ENCODE data around the gene HAPSTR1.

- TF ChIP-seq CTCF (optimal IDR thresholded peaks at IDR 0.05 in 1 of 3, IDR thresholded peaks at IDR 0.05 in 1 of 3, conservative IDR thresholded peaks at IDR 0.05 in 1 of 3; ENCODE audit: extremely low read depth in 1 of 3, insufficient read depth in 2 of 3, low read length in 3 of 3) = no peak
- no peak for TF ChIP-seq EZH2 (IDR thresholded peaks at IDR 0.05; ENCODE audit: low read length)
Observed at GRCh38 chr16:9081158-9081557, 10.3 kb upstream of the HAPSTR1 start.
